Inflammatory macrophage (primary cell): ENCODE results near the gene MYLK.
A peak's percentile ranks its signal among the peaks of the same experiment; 100 is the strongest.

Source experiments
- DNase-seq, 2 donors: peaks; one replicate each; pipeline ENCODE4 v3.0.0-alpha.2; 2020 to 2022

The MYLK gene

DNA sequence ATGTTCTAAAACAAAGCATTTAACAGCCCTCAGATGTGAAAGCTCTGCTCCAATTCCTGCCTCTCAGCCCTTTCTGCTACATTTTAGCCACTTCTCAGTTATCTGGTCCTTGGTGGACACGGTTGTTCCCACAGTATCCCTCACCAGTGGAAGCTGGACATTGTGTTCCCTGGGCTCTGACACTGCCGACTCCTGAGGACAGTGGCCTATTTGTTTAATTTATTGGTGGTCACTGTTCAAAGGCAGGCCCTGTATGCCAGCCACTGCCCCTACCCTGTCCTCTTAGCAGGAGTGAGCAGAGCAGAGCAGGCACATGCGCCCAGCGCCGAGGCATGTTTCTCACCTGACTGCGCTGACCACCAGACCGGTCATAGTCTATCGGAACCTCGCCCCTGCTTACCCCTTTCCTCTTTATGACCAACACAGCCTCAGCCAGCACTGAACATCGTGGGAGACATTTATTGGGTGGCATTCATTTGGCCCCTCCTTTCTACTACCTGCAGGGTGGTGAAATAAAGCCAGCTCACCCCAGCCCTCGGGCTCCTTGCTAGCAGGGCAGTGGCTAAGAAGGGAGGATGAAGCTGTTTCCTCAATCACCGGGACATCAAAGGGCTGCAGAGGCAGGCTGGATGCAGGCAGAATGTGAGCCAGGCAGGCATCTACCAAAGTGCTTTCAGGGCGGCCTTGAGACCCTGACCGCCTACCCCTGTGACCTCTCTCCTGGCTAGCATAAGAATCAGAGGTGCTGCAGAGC, 245.0 kb downstream of the MYLK start:
- DNase-seq, result no peak

DNA sequence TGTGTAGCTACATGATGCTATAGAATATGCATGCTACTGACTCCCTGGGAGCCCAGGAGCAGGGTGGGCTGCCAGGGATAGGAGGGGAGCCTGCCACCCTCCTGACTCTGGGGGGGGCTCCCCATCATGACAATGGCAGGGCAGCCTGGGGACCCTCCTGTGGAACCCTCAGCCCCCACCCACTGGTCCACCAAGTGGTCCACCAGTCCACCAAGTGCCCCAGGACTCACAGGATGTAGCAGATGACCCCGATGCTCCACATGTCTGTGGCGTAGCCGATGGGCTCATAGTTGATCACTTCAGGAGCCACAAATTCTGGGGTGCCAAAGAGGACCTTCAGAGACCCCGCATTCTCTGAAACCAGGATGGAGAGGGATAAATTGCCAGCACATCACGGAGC, 246.3 kb downstream of the MYLK start:
- DNase-seq, result no peak

DNA sequence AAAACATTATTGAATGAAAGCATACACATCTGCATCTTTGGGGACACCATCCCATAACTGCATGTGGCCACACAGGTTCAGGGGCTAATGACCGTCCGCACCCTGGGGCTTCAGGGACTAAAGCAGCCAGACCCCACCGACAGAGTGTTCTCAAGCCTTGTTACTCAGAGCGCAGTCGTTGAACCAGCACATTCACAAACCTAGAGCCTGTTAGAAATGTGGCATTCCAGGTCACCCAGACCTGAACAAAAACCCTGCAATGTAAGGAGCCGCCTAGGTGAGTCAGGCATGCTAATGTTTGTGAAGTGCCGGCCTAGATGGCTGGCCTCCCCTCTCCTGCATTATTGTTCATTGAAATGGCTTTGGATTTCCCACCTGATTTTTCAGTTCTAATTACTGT, 247.0 kb downstream of the MYLK start:
- no peak for DNase-seq

DNA sequence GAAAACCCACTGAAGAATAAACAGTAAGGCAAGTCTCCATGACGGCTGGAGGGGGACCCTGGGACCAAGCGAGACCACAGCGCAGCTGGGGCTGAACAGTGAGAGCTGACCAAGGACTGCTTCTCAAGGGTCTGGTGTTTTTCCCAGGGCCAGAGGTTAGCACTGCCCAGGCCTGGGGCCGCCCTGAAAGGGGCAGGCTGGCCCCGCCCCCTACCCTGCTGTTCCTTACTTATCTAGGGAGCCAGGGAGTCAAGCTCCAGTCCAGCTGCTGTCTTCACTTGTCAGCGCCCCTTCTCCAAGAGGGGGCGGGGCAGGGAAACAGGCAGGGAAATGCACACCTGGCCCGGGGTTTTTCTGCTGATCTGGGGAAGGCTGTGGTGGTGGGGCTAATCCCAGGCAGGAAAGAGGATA, 247.7 kb downstream of the MYLK start:
- DNase-seq, result no peak

DNA sequence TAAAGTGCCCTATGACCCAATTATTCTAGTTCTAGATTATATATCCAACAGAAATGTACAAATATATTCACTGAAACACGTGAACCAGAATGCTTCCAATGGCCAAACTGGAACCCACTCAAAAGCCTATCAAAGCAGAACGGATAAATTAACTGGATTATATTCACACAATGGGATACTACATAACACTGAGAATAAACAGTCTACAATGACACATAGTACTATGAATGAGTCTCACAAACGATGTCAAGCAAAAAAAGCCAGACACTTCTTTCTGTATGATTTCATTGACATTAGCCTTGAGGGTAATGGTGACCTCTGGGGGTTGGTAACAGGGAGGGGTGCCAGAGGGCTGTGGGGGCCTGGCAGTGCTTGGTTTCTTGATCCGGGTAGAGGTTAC, 248.4 kb downstream of the MYLK start:
- DNase-seq, result no peak

DNA sequence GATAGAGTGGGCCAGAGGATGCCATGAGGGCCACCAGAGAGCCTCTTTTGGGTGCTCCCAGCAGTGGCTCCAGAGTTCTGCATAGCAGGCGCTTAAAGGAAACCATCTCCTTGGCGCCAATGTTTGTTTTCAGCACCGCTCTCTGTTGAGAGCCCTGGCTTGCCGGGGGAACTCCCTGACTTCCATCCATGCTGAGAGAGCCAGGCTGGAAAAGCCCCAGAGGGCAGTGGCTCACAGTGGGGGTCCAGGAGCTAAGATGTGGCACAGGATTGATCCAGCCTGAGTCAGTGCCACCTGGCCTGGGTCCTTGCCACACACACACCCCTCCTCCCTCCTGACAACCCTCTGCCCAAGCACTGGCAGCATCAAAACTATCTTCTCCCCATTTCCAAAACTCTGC, 248.9 kb downstream of the MYLK start:
- DNase-seq, result no peak

DNA sequence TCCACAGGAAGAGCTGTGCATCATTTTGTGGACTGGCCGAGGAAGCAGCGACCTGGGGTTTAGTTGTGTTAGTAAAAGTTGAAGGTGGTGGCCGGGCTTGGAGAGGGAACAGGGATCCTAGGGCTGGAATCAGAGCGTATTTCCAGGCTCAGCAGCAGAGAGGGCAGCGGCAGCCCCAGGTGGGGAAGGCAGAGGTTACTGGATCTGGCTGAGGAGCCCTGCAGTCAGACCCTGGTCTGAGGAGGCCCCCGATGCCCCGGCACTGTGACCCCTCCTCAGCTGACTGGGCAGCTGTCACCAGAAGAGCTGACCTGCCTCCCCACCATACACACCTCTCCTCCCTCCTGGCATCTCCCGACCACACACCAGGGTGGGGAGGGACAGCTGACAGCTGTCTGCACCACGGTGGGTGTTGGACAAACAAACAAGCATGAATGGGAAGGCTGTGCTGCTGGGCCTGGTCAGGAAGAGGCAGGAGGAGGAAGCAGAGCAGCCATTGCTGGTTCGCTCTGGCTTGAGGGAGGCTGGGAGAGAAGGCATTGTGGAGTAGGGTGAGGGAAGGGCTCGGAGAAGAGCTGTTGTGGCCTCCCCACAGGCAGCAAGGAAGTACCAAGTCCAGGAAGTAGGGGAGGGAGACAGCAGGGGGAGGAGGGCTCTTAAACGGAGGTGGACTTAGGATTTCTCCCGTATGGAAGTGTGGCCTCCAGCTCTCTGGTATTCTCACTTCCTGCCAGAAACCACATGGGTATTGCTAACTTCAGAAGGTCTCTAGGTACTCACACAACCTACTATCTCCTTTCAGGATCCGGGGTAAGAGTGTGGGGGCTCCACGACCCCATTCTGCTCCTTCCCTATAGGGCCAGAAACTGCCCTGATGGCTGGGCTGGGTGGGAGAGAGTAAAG, 249.7 kb downstream of the MYLK start:
- no peak for DNase-seq

DNA sequence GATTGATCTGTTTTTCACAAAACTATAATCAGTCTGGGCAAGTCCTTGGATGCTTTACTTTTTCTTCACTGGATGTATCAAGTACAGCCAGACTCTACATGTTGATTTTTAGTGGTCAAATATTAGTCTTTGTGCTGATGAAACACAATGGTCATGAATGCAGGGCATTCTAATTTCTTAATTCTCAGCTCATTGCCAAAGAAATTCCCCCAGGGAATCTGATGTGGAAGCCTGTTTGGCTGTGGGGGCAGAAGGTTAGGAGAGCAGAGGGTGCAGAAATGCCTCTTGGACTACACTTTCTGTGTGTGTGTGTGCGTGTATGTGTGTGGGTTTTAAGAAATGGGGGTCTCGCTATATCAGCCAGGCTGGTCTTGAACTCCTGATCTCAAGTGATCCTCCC, 250.6 kb downstream of the MYLK start:
- DNase-seq, result no peak

DNA sequence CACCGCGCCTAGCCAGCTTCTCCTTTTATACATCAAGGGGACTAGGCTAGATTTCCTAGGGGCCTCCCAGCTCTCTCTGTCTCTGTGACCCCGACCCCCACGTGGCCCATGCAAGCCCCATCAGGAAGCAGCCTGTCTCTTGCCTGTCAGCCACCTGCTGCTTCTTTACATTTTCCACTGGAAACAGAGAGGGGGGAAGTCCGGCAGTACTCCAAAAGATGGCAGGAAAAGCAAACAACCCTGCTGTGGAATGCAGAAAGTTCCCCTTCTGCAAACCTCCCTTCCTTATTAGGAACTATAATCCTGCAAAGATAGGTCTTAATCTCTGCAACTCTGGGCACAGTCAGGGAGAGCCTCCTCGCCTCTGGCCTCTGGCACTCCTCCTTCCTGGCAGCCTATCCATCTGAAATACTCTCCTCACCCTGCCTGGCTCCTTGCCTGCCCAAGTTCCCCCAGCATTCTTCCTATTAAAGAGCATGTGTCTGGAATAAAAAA, 251.9 kb downstream of the MYLK start:
- DNase-seq, result no peak

DNA sequence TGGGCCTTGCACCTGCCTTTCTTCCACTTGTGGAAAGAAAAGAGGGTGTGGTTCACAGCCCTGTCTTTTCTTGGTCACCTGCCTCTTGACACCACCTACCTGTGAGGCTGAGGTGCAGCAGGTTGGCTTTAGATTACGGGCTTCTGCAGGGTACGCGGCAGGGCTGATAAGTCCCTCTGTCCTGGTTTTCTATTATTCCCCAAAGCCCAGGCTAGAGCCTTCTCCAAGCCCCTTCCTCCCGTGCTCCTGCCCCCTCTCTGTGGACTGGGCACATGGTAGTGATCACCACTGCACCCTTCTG, 254.4 kb downstream of the MYLK start:
- no peak for DNase-seq

DNA sequence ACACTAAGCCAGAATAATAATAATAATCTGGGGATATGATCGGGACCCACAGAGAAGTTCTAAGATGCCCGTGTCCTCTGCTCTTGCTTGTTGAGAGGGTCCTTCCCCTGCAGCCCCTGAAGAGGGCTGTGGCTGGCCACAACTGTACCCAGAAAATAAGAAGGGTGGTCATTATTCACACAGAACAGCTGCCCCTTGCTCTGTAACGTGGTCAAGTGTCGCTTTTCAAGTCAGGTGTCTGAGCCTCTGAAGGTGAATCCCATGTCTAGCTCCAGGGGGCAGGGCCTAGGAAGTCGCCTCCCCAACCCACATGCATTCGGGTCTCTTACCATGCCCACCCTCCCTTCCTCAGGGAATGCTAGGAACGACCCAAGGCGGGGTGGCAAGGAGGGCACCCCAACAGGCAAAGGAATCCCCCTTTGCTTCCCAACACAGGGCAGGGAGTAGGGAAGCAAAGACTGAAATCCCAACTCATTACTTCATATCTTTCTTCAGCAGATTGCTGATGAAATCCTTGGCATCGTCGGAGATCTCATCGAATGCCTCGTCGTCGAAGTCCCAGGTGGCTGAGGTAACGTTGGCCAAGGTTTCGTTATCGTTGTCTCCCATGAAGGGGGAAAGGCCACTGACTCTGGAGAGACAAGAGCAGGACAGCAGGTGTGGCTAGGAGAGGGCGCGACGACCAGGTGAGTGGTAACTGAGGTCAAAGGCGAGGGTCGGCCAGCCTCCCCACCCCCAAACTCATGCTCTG, 255.0 kb downstream of the MYLK start:
- no peak for DNase-seq

DNA sequence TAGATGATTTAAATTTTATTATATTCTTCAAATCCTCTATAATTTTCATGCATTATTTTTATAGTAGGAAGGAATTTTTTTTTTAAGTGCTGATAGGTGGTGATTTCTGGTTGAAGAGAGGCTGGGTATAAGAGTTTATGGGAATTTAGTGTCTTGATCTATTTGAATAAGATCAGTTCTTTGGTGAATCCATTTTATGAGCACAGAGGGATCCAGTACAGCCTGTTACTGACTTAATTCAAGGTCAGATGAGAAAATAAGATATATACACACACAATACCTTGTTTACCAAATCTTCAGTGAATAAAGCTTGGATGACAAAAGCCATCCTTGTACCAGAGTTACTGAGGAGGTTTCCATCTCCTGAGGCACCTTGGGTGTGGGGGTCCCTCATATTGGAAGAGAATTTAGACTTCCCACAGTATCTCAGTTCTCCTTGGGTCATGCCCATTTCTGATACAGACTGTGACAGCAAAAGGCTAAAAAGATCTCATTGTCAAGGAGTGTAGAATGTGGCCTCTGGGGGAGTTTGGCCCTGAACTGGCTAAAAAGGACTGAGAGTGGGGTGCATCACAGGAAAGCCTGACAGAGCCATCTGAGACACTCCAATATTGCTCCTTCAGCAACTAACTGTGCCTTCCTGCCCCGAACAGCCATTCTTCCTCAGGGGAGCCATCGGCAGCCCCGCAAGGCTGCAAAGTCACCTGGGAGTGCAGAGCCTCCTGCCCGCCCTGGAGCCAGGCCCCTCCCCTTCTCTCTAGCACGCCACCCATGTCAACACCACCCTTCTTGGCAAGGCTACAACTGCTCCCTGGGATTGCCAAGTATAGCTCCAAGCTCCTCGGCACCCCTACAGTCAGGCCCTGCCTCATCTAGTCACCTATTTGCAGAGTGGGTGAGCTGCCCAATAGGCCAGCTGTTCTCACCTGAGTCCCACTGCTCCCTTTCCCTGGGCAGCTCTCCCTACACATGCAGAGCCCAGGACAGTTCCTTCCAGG, 256.2 kb downstream of the MYLK start:
- DNase-seq, result no peak

DNA sequence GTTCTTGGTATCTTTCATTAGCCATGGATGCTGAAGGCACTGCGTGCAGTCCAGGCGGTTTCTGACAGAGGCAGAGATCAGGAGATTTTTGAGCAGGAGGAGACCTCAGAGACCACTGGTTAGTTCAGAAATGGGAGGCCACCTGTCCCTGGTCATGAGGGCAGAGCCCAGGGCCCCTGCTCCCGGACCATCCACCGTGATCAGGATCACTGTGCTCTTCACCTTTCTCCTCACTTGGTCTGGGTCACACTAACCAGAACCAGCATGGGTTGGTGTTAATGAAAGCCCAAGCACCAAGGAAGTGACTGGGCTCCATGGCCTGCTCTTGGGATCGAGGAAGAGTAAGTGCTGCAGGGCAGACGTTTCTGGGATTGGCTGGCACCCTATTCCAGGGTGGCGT, 257.3 kb downstream of the MYLK start:
- no peak for DNase-seq

DNA sequence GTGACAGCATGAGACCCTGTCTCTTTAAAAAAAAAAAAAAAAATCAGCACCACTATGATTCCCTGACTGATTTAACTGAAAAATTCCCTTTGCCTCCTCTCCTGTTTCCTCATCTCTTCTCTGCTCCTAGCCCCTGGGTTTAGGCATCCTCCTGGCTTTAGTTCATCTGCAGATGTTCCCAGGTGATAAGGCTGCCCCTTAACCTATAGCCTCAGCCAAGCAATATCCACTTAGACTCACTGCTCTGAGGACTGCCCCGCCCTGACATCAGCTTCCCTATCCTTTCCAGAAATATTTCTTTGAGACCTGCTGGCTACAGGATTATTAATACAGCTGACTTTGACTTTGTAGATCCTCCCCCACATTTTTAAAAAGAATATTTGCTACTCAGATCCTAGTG, 259.8 kb downstream of the MYLK start:
- DNase-seq, result no peak

DNA sequence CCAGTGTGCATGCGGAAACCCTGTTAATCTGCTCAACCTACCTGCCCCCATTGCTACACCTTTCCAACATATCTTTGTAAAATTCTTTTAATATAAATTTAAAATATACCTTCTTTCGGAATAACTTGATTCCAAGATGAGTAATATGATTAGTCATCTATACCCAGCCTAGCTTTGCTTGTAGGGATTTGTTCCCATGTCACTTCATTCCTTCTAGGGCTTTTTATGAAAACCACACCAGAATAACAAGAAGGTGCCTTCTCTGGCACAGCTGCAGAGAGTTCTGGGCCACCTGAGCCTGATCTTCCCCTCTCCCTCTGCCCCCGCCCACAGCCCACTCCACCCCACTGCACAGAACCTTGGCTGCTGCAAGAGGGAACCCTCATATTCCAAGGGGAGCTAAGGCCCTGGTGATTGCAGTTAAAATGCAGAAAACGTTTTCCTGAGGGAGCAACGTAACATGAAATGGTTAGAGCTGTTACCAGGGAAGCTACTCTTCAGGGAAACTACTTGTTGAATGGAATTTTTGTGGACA, 260.7 kb downstream of the MYLK start:
- DNase-seq, result no peak

DNA sequence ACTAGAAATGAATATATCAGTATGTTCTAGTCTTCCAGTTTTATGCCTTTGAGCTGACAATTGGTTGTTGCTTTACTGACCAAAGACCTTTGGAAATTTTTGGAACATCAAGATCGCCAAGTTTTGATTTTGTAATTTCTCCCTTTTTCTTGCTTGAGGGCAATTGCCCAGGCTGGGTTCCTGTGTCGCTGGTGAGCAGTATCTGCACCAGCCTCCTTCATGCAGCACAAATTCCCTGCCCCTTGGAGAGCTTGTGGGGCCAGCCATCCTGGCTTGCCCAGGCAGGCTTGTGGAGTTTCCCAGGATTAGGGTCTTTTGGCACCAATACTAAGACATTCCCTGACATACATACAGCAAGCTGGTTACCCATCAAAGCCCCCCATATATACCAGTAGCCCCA, 261.4 kb downstream of the MYLK start:
- DNase-seq, result no peak

DNA sequence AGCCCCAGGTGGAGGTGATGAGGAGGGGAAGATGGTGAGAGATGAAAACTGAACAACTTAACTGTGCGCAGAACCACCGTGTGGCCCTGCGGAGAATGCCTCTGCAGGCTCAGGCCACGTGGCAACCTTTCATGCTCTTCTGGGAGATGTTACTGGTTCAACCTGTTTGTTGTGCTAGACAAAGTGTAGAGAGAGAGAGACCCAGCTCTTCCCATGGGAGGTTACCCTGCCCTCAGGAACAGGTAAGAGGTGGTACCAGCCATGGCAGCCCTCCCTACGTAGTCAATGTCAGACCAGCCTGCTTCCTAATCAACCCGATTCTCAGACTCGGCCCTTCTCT, 262.3 kb downstream of the MYLK start:
- no peak for DNase-seq

DNA sequence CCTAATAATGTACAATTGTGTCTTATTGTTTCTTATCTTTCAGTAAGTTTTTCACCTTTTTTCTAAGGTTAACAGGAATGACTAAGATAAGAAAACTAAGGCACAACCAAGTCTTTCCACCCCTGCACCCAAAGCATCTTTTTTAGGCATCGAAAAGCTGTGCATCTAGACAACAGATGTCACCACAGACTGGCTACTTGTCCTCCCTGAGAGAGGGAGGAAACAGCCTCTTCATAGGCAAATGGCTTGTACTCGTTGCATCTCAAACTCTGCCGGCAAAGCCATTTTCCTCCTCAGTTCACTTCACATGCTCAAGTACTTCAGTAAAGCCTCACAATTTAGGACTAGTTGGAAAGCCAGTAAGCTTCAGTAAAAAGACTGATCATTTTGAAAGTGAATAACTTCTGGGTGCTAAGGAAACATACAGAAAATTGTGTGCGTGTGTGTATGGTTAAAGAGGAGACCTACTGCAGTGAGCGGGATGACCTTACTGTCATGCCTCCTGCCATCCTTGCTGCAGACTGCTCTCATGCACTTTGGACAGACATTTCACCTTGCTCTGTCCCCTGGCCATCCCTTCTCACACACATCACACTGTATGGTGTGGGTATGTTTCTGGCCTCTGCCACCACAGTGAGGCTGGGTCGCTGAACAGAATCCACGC, 262.8 kb downstream of the MYLK start:
- DNase-seq, result no peak

DNA sequence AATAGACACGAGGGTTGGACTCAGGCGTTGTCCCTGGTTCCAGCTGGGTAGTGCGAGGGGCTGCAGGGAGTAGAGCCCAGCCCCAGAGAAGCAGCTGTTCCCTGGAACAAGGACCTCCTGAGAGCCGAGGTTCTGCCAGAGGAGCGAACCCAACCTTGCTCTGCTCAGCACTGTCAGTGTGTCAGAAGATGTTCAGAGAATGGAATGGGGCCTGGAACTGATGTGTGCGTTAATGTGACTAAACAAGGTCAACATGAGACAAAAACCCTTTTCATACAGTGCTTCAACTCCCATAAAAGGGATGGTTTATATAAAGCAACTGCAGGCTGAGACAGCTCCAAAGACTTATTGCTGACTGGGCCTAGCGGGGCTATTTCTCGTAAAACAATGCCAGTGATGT, 263.8 kb downstream of the MYLK start:
- DNase-seq, result no peak

DNA sequence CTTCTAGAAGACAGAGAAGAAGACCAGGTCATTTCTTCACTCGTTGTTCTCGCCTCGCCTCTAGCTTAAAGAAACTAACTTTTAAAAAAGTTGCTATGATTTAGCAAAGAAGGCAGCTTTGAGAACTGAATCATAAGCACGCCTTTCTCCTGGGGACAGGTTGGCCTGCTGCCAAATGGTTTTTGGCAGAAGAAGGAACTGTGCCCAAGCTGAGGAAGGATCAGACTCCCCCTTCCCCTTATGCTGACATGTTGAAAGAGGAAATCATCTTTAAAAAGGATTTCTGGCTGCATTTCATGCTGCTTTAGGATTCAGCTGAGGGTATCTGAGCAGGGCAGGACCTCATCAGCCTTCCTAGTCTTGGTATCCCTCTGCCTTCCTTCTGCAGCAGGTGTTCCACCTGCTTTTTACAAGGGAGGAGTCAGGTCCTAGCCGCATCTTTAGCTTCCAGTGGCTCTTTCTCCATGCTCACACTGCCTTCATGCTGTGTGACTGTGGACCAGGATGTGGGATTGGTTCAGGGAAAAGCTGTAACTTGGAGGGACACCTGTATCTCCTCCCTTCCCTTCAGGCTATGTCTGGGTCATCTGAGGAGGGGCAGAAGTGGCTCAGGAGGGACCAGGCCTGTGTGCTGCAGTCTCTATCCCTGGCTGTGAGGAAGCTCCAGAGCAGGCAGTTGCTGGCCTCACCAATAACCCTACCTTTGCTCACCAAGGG, 265.2 kb downstream of the MYLK start:
- DNase-seq, result peak; percentile 95
